GM21515 (cell line): ENCODE measurements around the gene ULK2.
"Not testable (repeated sequence)": the region's sequence is repeated elsewhere in the genome, so short reads cannot be mapped to it uniquely, and the experiment has no call there.

Experiments used
- ATAC-seq: cut with Tn5 transposase; IDR thresholded peaks from one replicate; pipeline ENCODE4 v1.9.1; 2021; ENCODE audit not compliant: unreplicated experiment

ULK2 gene

DNA sequence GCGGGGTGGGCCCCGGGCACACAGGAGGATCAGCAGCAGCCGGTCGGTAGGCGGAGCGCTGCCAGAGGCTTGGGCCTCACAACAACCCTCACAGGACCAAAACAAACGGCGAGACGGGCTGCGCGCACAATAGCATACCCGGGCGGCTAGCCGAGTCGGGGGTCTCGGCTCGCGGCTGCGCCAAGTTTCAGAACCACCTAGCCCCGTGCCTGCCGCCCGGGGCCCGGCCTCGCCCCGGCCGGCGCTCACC, 732 bp downstream of the ULK2 start:
- no peak for ATAC-seq

DNA sequence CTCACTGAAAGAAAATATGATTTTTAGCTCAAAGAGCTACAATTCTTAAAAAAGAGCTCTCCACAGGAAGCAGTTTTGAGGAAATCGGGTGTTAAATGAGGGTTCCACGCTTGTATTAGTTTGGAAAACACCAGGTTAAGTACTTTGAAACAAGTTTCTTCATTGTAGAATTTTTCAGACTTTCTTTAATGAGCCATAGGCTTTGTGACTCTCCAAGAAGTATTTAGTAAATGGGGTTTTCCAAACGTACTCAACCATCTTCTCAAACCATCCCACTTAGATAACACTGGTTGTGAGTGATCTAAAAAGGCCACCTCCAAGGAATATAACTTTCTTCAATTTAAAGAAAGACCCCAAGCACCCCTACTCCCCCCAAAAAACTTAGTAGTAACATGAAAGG, 2.7 kb downstream of the ULK2 start:
- no peak for ATAC-seq

DNA sequence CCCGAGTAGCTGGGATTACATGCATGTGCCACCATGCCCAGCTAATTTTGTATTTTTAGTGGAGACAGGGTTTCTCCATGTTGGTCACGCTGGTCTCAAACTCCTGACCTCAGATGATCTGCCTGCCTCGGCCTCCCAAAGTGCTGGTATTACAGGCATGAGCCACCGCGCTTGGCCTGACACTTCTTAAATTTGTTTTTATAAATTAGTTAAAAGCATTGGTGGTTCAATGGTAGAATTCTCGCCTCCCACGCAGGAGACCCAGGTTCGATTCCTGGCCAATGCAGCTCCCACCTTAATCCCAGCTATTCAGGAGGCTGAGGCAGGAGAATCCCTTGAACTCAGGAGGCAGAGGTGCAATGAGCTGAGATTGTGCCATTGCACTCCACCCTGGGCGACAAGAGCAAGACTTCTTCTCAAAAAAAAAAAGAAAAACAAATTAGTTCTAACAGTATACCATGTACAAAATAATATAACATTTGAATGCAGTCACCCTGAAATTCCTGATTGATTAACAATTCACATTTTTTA, 7.0 kb downstream of the ULK2 start:
- not testable (repeated sequence) for ATAC-seq

DNA sequence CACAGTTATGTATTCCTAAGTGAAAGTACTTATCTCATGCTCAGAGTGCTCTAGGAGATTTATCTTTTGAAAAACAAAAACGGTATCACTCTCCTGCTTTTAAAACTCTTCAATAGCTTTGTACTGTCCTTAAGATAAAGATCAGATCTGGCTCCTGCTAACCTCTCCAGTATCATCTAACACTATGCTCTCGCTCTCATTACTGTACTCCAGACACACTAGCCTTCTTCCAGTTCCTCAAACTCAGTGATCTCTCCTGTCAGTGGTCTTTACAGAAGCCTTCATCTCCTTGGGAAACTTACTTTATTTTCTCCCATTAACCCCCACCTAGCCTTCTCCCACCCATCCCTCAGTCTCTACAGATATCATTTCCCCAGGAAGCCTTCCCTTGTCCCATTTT, 10.1 kb downstream of the ULK2 start:
- ATAC-seq, result no peak

DNA sequence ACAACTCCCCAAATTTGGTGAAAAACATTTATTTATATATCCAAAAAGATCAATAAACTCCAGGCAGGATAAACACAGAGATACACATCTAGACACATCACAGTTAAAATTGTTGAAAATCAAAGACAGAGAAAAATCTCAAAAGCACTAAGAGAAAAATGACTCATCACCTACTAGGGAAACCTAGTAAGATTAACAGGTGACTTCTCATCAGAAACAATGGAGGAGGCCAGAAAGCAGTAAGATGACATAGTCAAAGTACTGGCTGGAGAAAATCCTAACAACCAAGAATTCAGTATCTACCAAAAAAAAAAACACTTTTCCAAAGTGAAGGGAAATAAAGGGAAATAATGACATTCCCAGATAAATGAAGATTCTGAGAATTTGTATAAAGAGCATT, 33.8 kb downstream of the ULK2 start:
- ATAC-seq, result no peak

DNA sequence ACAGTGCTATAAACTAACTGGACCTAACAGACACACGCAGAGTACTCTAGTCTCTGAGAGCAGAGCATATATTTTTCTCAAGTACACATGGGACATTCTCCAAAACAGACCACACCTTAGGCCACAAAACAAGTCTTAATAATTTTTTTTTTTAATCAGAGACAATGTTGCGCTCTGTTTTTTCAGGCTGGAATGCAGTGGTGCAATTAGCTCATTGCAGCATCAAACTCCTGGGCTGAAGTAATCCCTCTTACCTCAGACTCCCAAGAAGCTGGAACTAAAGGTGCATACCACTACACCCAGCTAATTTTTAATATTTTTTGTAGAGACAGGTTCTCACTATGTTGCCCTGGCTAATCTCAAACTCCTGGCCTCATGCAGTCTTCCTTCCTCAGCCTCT, 37.7 kb downstream of the ULK2 start:
- no peak for ATAC-seq

DNA sequence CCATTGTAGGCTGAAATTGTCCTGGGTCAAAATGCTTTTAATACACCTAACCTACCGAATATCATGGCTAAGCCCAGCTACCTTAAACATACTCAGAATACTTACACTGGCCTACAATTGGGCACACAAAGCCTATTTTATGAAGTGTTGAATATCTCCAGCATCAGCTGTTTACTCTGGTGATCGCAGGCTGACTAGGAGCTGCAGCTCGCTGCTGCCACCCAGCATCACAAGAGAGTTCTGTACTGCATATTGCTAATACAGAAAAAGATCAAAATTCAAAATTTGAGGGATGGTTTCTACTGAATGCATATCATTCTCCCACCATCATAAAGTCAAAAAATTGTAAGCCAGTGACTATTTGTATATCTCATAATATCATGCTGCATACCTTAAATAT, 55.3 kb downstream of the ULK2 start:
- ATAC-seq, result no peak

DNA sequence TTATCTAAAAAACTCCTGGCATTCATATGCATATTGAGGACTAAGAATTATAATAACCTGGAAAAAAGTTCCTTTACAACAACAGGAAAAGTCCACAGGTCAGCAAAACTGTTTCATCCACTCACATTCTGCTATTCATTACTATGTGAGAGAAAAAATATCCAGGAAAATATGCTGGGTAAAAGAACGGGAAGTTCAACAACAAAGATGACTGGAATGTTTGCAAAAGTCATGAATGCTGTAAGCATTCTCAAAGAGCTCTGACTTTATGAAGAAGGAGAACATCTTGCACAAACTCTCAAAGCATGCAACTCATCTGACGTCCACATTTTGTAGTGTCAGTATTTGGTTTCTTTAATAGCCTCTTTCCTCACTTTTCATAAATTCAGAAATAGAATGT, 62.7 kb downstream of the ULK2 start:
- ATAC-seq, result no peak

DNA sequence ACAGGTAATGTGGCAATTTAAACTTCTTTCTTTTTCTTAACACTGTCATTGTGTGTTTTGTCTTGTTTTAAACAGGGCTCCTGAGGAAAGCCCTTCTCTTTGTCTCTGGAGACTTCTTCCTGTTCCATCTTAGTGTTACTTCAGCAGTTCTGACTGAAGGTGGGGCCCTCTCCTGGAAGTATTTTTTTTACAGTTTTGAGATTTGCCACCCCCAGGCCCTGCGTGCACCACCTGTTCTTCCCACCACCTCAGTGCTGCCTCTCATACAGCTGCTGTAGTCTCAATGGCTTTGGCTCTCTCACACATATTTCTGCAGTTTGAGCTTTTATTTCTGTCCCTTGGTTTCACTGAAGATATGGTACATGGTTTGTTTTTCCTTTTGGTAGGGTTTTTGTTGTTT, 67.2 kb downstream of the ULK2 start:
- ATAC-seq, result no peak

DNA sequence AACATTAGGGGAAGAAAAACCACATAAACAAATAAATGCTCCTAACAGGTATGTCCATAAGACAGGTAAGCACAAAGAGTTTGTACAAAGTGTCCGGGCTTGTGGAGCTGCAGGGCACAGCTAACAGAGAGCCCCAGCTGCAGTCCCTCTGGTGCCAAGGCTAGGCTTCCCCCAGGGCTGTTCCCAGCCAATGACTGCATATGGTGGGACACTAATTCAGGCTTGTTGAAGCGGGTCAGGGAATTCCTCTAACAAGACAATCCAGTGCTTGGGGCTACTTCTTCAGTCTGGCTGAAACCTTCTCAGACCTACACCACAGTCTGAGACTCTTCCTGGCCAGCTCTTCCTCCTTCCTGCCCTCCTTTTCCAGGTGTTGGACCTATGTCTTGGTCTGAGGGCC, 67.9 kb downstream of the ULK2 start:
- ATAC-seq, result no peak

DNA sequence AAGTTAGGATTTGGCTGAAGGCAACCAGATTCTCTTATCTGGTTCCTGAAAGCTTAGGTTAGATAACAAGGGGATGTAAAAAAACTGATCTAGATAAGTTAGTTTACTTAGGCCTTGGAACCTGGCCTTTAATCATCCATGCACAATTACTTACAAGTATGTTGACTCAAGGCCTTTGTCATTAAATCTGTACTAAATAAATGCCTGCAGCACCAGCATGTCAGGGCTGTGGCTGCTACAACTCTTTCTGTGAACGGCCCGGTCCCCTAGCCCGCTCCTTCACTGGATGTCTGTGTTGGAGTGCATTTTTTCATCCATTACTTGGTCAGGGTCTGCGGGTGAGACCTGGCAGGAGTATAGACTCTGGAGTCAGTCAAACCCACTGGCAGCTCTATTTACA, 71.3 kb downstream of the ULK2 start:
- ATAC-seq, result no peak

DNA sequence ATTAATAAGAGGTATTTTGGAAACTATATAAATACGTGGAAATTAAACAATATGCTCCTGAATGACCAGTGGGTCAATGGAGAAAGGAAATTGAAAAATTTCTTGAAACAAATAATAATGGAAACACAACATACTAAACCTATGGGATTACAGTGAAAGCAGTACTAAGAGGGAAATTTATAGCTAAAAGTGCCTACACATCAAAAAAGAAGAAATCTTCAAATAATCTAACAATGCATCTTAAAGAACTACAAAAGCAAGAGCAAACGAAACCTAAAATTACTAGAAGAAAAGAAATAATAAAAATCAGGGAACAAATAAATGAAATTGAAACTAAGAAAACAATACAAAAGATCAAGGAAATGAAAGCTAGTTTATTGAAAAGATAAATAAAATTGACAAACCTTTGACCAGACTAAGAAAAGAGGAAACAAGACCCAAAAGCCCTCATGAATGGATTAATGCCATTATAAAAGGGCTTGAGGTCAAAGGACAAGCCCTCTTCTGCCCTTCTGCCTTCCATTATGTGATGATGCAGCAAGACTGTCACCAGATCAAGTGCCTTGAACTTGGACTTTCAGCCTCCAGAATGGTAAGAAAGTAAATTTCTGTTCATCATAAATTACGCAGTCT, 75.7 kb downstream of the ULK2 start:
- no peak for ATAC-seq

DNA sequence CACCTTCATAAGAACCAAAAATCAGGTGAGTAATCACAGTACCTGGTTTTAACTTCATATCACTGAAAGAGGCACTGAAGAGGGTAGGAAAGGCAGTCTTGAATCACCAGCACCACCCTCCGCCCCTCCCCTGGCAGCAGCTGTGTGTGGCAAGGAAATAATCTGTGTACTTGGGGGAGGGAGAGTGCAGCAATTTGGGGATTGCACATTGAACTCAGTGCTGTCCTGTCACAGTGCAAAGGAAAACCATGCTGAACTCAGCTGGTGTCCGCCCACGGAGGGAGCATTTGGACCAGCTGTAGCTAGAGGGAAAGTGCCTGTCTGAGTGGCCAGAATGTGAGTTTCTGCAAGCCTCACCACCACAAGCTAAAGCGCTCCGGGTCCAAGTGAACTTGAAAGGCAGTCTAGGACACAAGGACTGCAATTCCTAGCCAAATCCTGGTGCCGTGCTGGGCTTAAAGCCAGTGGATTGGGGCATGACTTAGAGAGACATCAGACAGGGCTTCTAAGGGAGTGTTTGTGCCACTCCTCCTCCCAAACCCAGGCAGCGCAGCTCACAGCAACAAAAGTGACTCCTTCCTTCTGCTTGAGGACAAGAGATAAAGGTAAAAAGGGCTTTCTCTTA, 79.9 kb downstream of the ULK2 start:
- ATAC-seq, result no peak

DNA sequence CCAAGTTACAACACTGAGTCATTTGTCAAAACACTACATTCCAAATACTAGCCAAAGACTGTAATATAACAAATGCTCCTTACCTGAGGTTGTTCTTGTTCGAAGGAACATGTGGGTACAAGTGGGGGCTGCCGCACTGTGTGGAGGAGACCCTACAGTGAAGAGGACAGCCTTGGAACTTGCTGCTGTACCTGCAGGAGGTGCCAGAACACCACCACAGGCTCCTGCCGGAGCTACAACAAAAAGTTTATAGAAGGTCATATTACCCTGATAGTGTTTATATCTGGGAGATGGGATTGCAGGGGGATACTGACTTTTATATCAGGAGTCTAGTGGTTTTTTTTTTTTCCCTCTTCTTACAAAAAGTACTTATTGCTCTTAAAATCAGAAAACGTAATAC, 81.9 kb downstream of the ULK2 start:
- ATAC-seq, result no peak

DNA sequence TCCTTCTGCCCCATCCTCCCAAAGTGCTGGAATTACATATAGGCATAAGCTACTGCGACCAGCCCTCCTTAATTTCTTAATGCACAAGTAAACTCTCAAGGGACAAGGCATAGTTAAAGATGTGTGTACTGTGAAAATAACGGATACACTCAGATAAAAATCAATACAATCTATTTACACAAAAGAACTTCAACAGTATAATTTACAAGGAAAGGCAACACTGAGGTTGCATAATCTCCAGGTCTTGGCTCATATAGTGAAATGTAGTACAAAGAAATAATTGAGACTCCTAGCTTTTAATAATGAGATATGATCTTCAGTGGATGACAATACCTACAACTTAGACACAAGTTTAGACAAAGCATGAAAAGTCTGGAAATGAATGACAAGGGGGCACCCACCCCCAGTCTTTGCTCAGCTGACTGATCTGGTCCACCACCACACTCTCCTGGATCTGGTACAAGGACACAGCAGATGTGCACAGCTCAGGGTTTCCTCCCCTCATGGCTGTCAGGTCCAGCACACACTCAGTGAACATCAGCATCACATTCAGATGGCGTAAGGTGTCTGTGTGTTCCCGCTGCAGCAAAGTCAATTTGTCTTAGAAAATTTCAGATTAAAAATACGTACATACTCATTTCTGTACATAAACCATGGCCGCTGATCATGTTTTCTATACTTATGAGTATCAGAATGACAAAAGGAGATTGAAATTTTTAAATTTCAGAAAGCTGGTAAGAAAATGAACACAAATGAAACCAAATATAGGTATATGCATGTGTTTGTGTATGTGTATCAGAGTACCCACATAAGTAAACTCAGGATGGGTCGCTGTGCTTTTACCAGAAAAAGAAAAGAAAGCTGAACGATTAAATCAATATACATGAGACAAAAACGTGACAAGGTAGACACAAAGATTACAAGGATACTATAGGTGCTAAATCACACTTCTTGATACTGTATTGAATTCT, 86.0 kb downstream of the ULK2 start:
- no peak for ATAC-seq

DNA sequence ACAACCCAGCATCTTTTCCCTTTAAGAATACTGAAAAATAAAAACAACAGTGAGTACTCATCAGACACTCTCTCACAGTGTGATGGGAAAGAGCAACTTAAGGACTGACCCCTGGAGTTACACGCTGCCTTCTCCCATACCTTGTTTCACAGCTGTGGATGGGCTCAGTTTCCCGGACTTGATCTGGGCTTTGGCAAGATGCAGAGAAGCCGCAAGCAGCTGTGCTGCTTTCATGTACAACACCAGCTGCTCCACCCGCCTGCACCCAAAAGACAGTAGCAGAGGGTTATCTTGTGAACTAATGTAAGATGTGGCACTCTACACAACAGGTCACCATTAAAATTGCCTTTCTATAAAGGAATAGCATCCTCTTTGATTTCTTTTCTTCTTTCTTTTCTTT, 86.9 kb downstream of the ULK2 start:
- no peak for ATAC-seq

DNA sequence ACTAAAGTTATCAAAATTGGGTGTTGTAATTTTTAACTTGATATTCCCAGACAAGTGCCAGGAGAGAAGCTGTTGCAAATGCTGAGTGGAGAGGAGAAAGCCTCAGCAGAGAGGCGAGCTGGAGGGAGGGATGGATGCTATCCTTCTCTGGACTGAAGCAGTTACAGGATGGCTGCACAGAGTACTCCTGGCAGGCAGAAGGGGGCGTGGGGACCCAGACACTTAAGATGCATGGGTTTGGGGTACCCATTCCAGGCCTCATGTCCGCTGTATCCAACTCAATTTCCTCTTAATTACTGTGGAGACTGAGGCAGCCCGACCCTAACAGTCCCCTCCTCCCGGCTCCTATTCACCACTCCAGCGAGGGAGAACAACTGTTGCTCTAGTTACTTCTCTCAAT, 94.2 kb downstream of the ULK2 start:
- no peak for ATAC-seq

DNA sequence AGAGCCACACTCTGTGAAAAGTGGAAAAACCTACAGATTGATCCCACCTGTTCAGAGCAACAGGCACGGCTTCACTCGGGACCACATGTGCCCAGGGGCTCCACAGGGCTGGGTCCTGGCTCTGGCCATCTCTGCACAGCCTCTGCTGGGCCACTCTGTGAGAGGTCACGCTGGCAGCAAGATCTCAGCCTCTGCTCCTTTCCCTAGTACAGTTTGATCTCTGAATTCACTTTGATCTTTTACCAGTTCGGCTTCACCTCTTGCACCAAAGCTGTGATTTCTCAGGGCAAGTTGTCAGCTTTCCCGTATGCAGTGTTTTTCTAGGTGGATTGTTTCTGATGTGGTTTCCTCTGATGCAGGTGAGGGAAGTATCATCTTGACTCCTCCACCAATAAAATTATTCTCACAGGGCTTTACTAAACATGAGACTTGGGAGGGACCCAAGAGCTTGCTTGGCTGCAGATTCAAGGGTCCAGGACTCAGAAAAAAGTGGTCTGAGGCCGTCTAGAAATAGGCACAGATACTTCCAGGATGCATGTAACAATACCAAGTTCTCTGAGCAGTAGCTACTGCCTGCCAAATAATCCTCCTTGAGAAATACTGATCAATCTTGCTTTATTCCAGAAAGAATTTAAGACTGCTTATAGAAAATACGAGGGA, 95.6 kb downstream of the ULK2 start:
- ATAC-seq, result no peak

DNA sequence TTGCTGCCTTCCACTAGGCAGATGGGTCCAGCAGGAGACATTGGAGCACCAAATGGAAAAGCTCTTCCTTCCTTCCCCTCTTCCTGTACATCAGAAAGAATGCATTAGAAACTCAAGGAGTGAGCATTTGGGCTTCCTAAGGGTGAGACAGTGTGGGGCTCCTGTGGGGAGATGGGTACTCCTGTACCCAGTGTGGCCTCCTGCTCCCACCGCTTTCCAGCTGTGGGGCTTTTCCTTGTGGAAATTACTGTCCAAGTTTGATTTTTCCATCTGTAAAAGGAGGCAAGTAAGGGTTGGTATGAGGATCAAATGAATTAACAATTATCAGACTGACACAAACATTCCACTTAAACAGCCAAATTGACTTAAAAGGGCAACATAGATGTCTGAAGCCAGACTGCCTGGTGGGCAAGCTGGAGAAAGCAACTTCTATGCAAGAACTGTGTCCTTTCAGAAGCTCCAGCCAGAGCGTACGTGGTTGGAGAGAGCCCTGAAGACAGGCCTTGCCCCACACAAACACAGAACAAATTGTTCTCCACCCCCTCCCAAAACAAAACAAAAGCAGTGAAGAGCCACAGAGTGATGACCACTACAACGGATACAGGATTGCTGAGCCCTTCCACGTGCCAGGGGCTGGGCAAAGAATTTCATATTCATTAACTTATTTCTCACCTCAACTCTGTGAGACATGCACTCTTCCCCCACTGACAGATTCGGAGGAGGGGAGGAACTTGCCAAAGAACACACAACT, 96.6 kb downstream of the ULK2 start:
- no peak for ATAC-seq

DNA sequence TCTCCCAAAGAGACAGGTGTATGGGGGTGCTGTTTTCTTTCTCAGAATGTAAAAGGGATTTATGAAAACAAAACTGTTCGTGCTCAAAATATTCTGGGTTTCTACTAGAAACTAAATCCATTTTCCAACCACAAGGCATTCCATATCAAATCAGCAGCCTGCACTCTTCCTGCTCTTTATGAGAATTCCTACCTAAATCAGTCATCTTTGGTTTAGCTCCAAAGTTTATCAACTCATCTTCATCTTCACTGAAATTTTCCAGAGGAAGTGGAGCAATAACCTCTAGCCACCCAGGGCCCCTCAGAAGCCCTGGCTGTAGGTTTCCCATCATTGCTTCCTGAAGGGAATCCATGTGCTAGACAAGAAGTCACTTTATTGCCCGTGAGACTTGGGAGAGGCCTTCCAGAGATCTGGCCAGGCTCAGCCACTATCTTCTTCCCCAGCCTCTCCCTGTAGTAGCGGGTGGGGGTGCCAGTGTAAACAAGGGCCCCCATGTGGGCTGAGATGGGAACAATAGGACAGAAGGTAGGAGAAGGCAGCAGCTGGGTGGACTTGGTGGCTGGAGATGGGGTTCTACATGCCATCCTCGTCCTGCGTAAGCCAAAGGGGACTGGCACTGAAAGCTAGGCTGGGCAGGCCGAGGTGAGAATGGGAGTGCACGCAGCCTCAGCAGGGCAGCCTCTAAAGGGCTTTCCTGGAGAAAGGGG, 97.6 kb downstream of the ULK2 start:
- ATAC-seq, result no peak
